Sigmoid colon (tissue), 4 donors: ENCODE results near the gene NCKAP5L.

Experiments
- POLR2A ChIP-seq, 2 donors: fragments of 450-650 bp; IDR thresholded peaks; one replicate each; pipeline ENCODE4 v1.6.1; 2016; ENCODE audit warnings: antibody characterized with exemption in 2 of 2, mild to moderate bottlenecking in 2 of 2, moderate library complexity in 2 of 2
- POLR2AphosphoS5 ChIP-seq, 4 donors: sonication (generic); formaldehyde crosslinking; IDR thresholded peaks; one replicate each; pipeline ENCODE4 v1.6.1; 2017; ENCODE audit warnings: antibody characterized with exemption in 4 of 4
- TF ChIP-seq, protein P1 (sequence below), 4 experiments: fragments of 450-650 bp in 3 of 4; fragments of 200-600 bp in 1 of 4; IDR thresholded peaks; one replicate each; pipeline ENCODE4 v1.5.1; 2016 to 2019; ENCODE audit warnings: antibody characterized with exemption in 4 of 4, mild to moderate bottlenecking in 3 of 4, moderate library complexity in 2 of 4

DNA sequence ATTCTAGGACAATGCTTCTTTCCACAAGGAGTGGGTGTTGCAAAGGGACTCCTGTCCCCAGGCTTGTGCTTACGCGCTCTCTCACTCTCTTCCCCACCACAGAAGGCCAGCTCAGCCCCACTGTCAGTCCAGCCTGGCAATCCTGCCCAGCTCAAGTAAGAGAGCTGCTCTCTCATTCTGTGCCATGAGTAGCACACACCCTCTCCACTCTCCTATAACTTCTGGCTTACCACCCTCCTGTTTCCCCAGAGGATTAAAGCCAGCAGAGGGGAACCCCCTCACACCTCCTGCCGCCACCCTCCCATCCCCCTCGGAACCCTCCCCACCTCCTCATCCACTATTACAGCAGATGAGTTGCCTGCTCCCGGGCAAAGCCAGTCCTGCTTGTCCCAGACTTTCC lies 17.1 kb downstream of the NCKAP5L start:
- no peak for TF ChIP-seq POLR2A (IDR thresholded peaks at IDR 0.05)
- TF ChIP-seq, protein P1, sequence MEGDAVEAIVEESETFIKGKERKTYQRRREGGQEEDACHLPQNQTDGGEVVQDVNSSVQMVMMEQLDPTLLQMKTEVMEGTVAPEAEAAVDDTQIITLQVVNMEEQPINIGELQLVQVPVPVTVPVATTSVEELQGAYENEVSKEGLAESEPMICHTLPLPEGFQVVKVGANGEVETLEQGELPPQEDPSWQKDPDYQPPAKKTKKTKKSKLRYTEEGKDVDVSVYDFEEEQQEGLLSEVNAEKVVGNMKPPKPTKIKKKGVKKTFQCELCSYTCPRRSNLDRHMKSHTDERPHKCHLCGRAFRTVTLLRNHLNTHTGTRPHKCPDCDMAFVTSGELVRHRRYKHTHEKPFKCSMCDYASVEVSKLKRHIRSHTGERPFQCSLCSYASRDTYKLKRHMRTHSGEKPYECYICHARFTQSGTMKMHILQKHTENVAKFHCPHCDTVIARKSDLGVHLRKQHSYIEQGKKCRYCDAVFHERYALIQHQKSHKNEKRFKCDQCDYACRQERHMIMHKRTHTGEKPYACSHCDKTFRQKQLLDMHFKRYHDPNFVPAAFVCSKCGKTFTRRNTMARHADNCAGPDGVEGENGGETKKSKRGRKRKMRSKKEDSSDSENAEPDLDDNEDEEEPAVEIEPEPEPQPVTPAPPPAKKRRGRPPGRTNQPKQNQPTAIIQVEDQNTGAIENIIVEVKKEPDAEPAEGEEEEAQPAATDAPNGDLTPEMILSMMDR (IDR thresholded peaks at IDR 0.05), result no peak
- TF ChIP-seq POLR2AphosphoS5 (IDR thresholded peaks at IDR 0.05), result no peak
